Vagina (tissue), 2 donors: ENCODE results near the gene CIROP.

Experiments
- POLR2A ChIP-seq, 2 donors: fragments of 450-650 bp; IDR thresholded peaks; one replicate each; pipeline ENCODE4 v1.6.1; 2017; ENCODE audit warnings: antibody characterized with exemption in 2 of 2, mild to moderate bottlenecking in 2 of 2, moderate library complexity in 2 of 2
- POLR2AphosphoS5 ChIP-seq, 2 donors: sonication (generic); formaldehyde crosslinking; IDR thresholded peaks; one replicate each; pipeline ENCODE4 v1.9.0; 2017; ENCODE audit warnings: antibody characterized with exemption in 2 of 2, mild to moderate bottlenecking in 2 of 2, low read depth in 1 of 2; ENCODE audit not compliant: insufficient read depth in 1 of 2
- TF ChIP-seq, protein P1 (sequence below), 3 experiments: fragments of 450-650 bp in 2 of 3; fragments of 200-600 bp in 1 of 3; sonication (generic) in 1 of 3; IDR thresholded peaks; one replicate each; pipeline ENCODE4 v1.5.1; 2017 to 2019; ENCODE audit warnings: antibody characterized with exemption in 3 of 3, mild to moderate bottlenecking in 2 of 3, moderate library complexity in 2 of 3

DNA sequence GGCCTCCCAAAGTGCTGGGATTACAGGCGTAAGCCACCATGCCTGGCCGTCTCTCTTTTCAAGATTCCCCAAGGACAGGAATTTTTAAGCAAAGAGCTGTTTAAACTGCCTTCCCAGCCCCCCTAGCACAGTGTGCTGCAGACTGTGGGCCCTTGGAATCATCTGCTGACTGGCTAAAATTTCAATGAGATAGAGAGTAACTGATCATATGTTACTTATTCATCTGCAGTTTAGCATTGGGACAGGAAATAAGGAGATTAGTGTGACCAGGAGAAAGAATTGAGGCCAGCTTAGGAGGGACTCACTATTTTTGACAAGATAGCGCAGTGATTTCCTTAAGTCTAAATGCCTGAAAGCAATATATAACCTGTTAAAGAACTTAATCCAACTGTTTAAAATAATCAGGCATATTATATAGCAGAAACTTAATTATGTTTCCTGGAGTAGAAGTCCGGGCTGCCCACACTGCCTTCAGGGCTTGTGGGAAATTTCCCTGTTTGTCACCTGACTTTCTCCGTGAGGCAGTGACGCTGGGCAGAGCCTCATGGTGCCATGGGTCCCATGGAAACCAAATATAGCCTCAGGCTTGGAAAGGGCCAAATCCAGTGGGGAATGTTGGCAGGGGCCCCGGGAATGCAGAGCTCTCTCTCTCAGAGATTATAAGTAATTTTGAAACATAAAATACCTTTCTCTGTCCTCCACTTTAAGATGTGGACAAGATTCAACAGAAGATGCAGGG is 37.1 kb upstream of the CIROP start:
- TF ChIP-seq, protein P1, sequence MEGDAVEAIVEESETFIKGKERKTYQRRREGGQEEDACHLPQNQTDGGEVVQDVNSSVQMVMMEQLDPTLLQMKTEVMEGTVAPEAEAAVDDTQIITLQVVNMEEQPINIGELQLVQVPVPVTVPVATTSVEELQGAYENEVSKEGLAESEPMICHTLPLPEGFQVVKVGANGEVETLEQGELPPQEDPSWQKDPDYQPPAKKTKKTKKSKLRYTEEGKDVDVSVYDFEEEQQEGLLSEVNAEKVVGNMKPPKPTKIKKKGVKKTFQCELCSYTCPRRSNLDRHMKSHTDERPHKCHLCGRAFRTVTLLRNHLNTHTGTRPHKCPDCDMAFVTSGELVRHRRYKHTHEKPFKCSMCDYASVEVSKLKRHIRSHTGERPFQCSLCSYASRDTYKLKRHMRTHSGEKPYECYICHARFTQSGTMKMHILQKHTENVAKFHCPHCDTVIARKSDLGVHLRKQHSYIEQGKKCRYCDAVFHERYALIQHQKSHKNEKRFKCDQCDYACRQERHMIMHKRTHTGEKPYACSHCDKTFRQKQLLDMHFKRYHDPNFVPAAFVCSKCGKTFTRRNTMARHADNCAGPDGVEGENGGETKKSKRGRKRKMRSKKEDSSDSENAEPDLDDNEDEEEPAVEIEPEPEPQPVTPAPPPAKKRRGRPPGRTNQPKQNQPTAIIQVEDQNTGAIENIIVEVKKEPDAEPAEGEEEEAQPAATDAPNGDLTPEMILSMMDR (IDR thresholded peaks at IDR 0.05): no peak
- TF ChIP-seq POLR2A (IDR thresholded peaks at IDR 0.05) (no peak), POLR2AphosphoS5 (IDR thresholded peaks at IDR 0.05; ENCODE audit: insufficient read depth in 1 of 2, low read depth in 1 of 2) (no peak)
